Measurements from ENCODE around the gene C17orf58.
"Not testable (repeated sequence)": the region's sequence is repeated elsewhere in the genome, so short reads cannot be mapped to it uniquely, and the experiment has no call there.

- not testable (repeated sequence) for TF ChIP-seq CTCF, POLR2A (IDR thresholded peaks at IDR 0.05)
Measured at GRCh38 chr17:67980883-67981282, 15.4 kb downstream of the C17orf58 start.

Measured in testis (tissue), 2 donors.